CD14-positive monocyte (primary cell): ENCODE results near the gene ZNF639. TPM values are rescaled to one million over a fixed set of nuclear protein-coding genes. Genes with fewer than 3 reads are reported as not detected.

Experiments used
- DNase-seq, 3 donors: peaks; one replicate each; pipeline ENCODE4 v3.0.0-alpha.2; 2011 to 2022
- H2AFZ ChIP-seq: 2 replicates; pipeline ENCODE4 v1.6.0; 2012; ENCODE audit warnings: mild to moderate bottlenecking, low read depth, low read length, inconsistent platforms; ENCODE audit not compliant: insufficient read depth, poor library complexity, severe bottlenecking
- H3K27ac ChIP-seq, 2 donors: 1 replicate in 1 of 2; 2 replicates in 1 of 2; pipeline ENCODE4 v1.5.1; 2012 to 2013; ENCODE audit warnings: low read length in 2 of 2, control low read depth in 1 of 2, inconsistent platforms in 1 of 2, low read depth in 1 of 2, mild to moderate bottlenecking in 1 of 2
- H3K27me3 ChIP-seq, 2 donors: one replicate each; pipeline versions ENCODE4 v1.6.0 to v1.6.1; 2011 to 2013; ENCODE audit warnings: low read length in 2 of 2; ENCODE audit not compliant: control insufficient read depth in 2 of 2, insufficient read depth in 2 of 2
- H3K36me3 ChIP-seq, 2 donors: replicated peaks in 1 of 2; 1 replicate in 1 of 2; 2 replicates in 1 of 2; pipeline versions ENCODE4 v1.5.1 to v1.6.1; 2012 to 2013; ENCODE audit warnings: low read length in 2 of 2, control low read depth in 1 of 2, inconsistent platforms in 1 of 2, mild to moderate bottlenecking in 1 of 2; ENCODE audit not compliant: insufficient read depth in 2 of 2, control insufficient read depth in 1 of 2
- H3K4me1 ChIP-seq, 2 donors: 1 replicate in 1 of 2; 2 replicates in 1 of 2; pipeline versions ENCODE4 v1.5.1 to v1.6.1; 2012 to 2013; ENCODE audit warnings: low read length in 2 of 2, control low read depth in 1 of 2, inconsistent platforms in 1 of 2, mild to moderate bottlenecking in 1 of 2, moderate library complexity in 1 of 2; ENCODE audit not compliant: insufficient read depth in 2 of 2, control insufficient read depth in 1 of 2
- H3K4me2 ChIP-seq: replicated peaks from 2 replicates; pipeline ENCODE3; 2012; ENCODE audit warnings: low read length, moderate library complexity, mild to moderate bottlenecking; ENCODE audit not compliant: poor library complexity, severe bottlenecking; ENCODE audit errors: extremely low read depth
- H3K4me3 ChIP-seq, 3 experiments: fragments of 200-600 bp in 1 of 3; sonication (generic) in 1 of 3; replicated peaks in 1 of 3; 1 replicate in 2 of 3; 2 replicates in 1 of 3; pipeline ENCODE4 v1.5.1; 2011 to 2013; ENCODE audit warnings: low read length in 3 of 3, mild to moderate bottlenecking in 3 of 3, control low read depth in 2 of 3, low read depth in 2 of 3, inconsistent platforms in 1 of 3, moderate library complexity in 1 of 3
- H3K79me2 ChIP-seq: 2 replicates; pipeline ENCODE4 v1.6.0; 2012; ENCODE audit warnings: mild to moderate bottlenecking, control low read depth, inconsistent platforms, low read length, moderate library complexity; ENCODE audit not compliant: insufficient read depth
- H3K9ac ChIP-seq: 2 replicates; pipeline ENCODE4 v1.6.0; 2017; ENCODE audit warnings: low read length, mild to moderate bottlenecking; ENCODE audit not compliant: insufficient read depth, poor library complexity, severe bottlenecking
- H3K9me3 ChIP-seq, 2 donors: replicated peaks in 1 of 2; 1 replicate in 1 of 2; 2 replicates in 1 of 2; pipeline versions ENCODE4 v1.5.1 to v1.6.1; 2012 to 2013; ENCODE audit warnings: low read length in 2 of 2, control low read depth in 1 of 2; ENCODE audit not compliant: control insufficient read depth in 1 of 2, insufficient read depth in 1 of 2
- H4K20me1 ChIP-seq: 2 replicates; pipeline ENCODE4 v1.6.0; 2012; ENCODE audit warnings: mild to moderate bottlenecking, low read length, control low read depth, moderate library complexity; ENCODE audit not compliant: insufficient read depth
- H3K27ac Mint-ChIP-seq, 7 donors: one replicate each; pipeline ENCODE4 v1.8.0; 2020; ENCODE audit warnings: mild to moderate bottlenecking in 7 of 7, mixed read lengths in 7 of 7, moderate library complexity in 6 of 7, inconsistent platforms in 2 of 7
- H3K27me3 Mint-ChIP-seq, 3 donors: one replicate each; pipeline ENCODE4 v1.8.0; 2021 to 2022; ENCODE audit warnings: low read depth in 3 of 3, mild to moderate bottlenecking in 3 of 3, mixed read lengths in 3 of 3, moderate library complexity in 3 of 3, inconsistent platforms in 1 of 3
- H3K36me3 Mint-ChIP-seq, 2 donors: one replicate each; pipeline ENCODE4 v1.8.0; 2020; ENCODE audit warnings: mixed read lengths in 2 of 2, inconsistent platforms in 1 of 2, mild to moderate bottlenecking in 1 of 2
- H3K4me1 Mint-ChIP-seq: one replicate; pipeline ENCODE4 v1.8.0; 2020; ENCODE audit warnings: mild to moderate bottlenecking, mixed read lengths
- H3K4me3 Mint-ChIP-seq, 2 donors: one replicate each; pipeline ENCODE4 v1.8.0; 2020; ENCODE audit warnings: mild to moderate bottlenecking in 2 of 2, mixed read lengths in 2 of 2, moderate library complexity in 1 of 2
- H3K9me3 Mint-ChIP-seq, 7 donors: one replicate each; pipeline ENCODE4 v1.8.0; 2020 to 2022; ENCODE audit warnings: mixed read lengths in 7 of 7, mild to moderate bottlenecking in 6 of 7, moderate library complexity in 6 of 7, inconsistent platforms in 2 of 7
- CTCF ChIP-seq: fragments of 200-600 bp; IDR thresholded peaks from one replicate; pipeline ENCODE4 v1.8.0; 2022; ENCODE audit warnings: antibody characterized with exemption, mild to moderate bottlenecking
- WGBS: methylation state at CpG from one replicate; pipeline ENCODE4 v1.1.5; 2013; ENCODE audit warnings: missing lambda C conversion rate; ENCODE audit not compliant: insufficient coverage; 5-methylcytosine and 5-hydroxymethylcytosine counted together
- intact Hi-C, 2 donors: fragments of 100-400 bp; cut with micrococcal nuclease; formaldehyde crosslinking; loops; one replicate each; pipeline versions ENCODE4 v1.15.0 to v1.15.1; 2023
- polyA plus RNA-seq, 3 donors: library from polyadenylated mRNA; depleted of rRNA in 1 of 3; unstranded in 2 of 3; stranded (reverse) in 1 of 3; fragments of 300-500 nt in 2 of 3; fragments of >200 nt in 1 of 3; fragmentation: Illumina TruSeq in 2 of 3; gene quantifications; 1 replicate in 2 of 3; 2 replicates in 1 of 3; pipeline ENCODE4 v1.2.3, GENCODE V29; 2012 to 2021

The ZNF639 gene
- polyA plus RNA-seq, 3 donors = 9.4 to 17.9 (median 17.7) TPM

GRCh38 chr3:179369621-179370020, 46.8 kb downstream of the ZNF639 start:
- no peak for TF ChIP-seq CTCF
- no peaks in the 10 kb centered on the region for H4K20me1 ChIP-seq
- Mint-ChIP-seq H3K27ac (no peak overlapping the region), H3K36me3 (peaks cover 55 to 66% of the 10 kb centered on the region in 2 donors), H3K4me3 (no peak overlapping the region), H3K9me3 (no peaks in the 10 kb centered on the region), H3K4me1 (no peaks in the 10 kb centered on the region), H3K27me3 (peaks cover 0 to 2% (median 0%) of the 10 kb centered on the region in 3 donors)
- H3K79me2 ChIP-seq = no peaks in the 10 kb centered on the region
- no peak for DNase-seq
- H2AFZ ChIP-seq = no peak overlapping the region
- no peak overlapping the region for H3K27ac ChIP-seq
- intact Hi-C loops = no loop called here
- WGBS = no CpG with 5 or more reads among the region's 1 CpG
- H3K27me3 ChIP-seq = no peaks in the 10 kb centered on the region
- H3K4me1 ChIP-seq = no peaks in the 10 kb centered on the region
- no peaks in the 10 kb centered on the region for H3K9me3 ChIP-seq
- peaks cover 64 to 78% of the 10 kb centered on the region in 2 donors for H3K36me3 ChIP-seq
- no peak overlapping the region for H3K9ac ChIP-seq
- H3K4me3 ChIP-seq = no peak overlapping the region
- no peak overlapping the region for H3K4me2 ChIP-seq

GRCh38 chr3:179373938-179374337, 51.1 kb downstream of the ZNF639 start:
- H3K36me3 ChIP-seq = peaks cover 65 to 78% of the 10 kb centered on the region in 2 donors
- peaks cover 46 to 55% of the 10 kb centered on the region in 2 donors for H3K36me3 Mint-ChIP-seq

More at GRCh38 chr3:179373938-179374337, 51.1 kb downstream of the ZNF639 start:
- H3K4me3 Mint-ChIP-seq = no peak overlapping the region
- Histone ChIP-seq H3K9ac (no peak overlapping the region), H3K4me2 (no peak overlapping the region), H3K4me3 (no peak overlapping the region), H3K27ac (no peak overlapping the region), H3K9me3 (no peaks in the 10 kb centered on the region), H3K27me3 (no peaks in the 10 kb centered on the region), H3K4me1 (no peaks in the 10 kb centered on the region), H2AFZ (no peak overlapping the region), H3K79me2 (no peaks in the 10 kb centered on the region), H4K20me1 (no peaks in the 10 kb centered on the region)
- no peak for DNase-seq
- H3K4me1 Mint-ChIP-seq = no peaks in the 10 kb centered on the region
- WGBS = no CpG with 5 or more reads among the region's 6 CpGs
- H3K27me3 Mint-ChIP-seq = peaks cover 0 to 2% (median 0%) of the 10 kb centered on the region in 3 donors
- H3K27ac Mint-ChIP-seq = peak overlapping the region in 1 of 7 donors; percentile 54
- no peak for TF ChIP-seq CTCF
- no peaks in the 10 kb centered on the region for H3K9me3 Mint-ChIP-seq
- intact Hi-C loops = no loop called here
